Measurements from ENCODE around the gene HAUS7.

Gene HAUS7

GRCh38 chrX:153498453-153498852 lies 28.1 kb upstream of the HAUS7 start:
- DNase-seq, result no peak

DNA sequence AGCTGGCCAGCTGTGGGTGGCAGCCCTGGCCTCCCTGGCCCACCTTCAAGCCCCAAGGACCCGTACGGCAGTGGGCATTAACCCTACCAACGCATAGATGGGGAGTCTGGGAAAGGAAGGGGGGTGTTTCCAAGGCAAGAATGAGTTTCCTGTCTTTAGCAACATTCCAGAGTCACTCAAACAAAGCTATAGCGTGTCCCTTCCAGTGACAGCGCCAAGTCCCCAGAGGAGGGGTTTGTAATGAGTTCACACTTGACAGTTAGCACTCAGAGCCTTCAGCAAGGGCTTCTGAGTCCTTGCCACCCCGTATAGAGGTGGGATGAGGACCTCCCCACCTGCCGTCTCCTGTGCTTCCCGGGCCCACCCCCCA lies 26.2 kb upstream of the HAUS7 start:
- no peak for DNase-seq

DNA sequence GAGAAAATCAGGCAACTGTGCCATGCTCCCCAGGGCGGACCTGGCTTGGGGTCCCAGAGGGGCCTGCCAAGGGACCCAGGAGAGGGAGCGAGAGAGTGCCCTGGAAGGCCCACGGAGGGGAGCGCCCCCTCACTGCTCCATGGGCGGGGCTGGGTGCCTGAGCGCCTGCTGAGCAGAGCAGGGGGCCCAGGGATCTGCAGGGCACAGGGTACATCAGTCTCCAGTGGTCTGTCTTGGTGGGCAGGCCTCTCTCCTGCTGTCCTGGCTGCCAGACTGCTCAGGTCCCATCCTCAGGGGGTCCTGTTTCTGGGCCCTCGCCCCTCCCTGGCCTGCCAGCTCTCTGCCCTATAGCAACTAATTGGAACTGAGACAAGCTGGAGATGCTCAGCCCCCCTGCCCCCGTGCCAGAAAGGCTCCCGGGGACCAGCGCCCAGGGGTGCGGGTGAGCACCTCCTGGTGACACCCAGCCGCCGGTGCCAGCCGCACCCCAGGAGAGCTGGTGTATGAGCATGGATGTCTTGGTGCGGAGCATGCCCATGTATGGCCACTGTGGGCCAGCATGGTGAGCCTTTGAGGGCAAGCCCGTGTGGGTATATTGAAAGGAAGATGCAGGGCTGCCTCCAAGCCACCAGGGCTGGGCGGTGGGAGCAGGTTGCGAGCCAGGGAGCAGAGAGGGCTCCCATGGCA lies 25.7 kb upstream of the HAUS7 start:
- DNase-seq, result no peak

DNA sequence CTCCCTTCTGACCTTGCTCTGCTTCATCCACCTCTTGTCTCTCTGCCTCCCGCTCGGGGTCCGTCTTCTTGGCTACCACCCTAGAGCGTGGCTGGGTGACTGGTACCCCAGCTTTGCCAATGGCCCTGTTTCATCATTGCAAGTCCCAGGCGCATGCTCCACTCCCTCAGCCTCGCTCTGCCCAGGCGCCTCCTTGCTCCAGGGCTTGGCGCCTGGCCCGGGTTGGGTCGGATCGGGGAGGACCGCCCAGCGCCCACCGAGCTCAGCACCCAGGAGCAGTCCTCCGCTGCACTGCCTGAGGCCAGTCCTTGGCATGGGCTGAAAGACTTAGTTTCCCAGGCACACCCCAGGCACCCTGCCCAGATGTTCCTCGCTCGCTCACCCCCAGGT lies 25.0 kb upstream of the HAUS7 start:
- no peak for DNase-seq

- DNase-seq, result peak; percentile 86
These were observed 24.4 kb upstream of the HAUS7 start, which contains the start of gene BGN for GRCh38 chrX:153494541-153495361. Gene BGN, plus strand, starts transcription at chrX:153494980. Its CDS starts 9,652 bp downstream, at chrX:153504632.

DNA sequence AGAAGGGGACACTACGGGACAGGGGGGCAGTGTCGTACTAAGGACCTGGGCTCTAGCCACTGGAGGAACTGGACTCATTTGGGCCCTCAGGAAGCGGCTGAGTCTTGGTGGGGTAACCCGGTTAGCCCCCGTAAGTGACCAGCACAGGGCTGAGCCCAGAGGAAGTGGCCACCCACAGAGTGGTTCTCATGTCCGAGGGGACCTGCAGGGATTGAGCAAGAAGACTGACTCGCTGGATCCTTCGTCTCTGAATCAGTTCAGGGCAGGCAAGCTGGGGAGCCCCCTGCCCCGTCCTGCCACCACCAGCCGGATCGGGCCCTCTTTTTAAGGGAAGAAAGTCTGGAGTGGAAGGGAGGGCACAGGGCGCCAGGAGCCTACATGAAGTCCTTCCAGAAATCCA lies 23.7 kb upstream of the HAUS7 start:
- DNase-seq, result no peak

DNA sequence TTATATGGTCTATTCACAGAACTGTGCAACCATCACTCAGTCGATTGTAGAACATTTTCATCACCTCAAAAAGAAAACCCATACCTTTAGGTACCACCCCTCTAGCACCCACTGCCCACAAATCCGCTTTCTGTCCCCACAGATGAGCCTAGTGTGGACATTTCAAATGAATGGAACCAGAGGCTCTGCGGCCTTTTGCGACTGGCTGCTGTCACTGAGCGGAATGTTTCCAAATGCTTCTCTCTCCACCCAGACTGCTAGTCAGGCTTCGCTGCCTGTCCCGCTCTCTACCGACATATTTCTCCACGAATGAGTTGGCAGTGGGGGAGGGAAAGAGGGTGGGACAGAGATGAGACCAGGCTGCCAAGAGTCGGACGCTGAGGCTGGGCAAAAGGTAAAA lies 22.7 kb upstream of the HAUS7 start:
- no peak for DNase-seq

DNA sequence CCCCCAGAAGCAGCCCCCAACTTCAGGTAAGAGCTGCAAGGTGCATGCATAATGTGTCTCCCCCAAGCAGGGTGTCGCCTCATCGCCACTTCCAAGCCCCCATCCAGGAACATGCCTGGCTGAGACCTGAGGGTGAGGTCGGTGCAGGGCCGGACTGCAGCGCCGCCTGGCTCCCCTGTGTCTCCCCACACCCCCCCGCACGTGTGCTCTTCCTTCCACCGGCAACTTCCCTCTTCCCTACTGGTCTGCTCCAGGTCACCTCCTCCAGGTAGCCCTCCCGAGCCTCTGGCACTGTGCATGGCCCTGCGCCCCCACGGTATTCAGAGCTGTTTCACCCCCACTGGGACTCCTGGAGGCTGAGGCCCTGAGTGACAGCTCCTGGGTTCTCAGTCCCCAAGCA lies 22.2 kb upstream of the HAUS7 start:
- DNase-seq, result no peak

GRCh38 chrX:153491918-153492317 lies 21.5 kb upstream of the HAUS7 start:
- no peak for DNase-seq

DNA sequence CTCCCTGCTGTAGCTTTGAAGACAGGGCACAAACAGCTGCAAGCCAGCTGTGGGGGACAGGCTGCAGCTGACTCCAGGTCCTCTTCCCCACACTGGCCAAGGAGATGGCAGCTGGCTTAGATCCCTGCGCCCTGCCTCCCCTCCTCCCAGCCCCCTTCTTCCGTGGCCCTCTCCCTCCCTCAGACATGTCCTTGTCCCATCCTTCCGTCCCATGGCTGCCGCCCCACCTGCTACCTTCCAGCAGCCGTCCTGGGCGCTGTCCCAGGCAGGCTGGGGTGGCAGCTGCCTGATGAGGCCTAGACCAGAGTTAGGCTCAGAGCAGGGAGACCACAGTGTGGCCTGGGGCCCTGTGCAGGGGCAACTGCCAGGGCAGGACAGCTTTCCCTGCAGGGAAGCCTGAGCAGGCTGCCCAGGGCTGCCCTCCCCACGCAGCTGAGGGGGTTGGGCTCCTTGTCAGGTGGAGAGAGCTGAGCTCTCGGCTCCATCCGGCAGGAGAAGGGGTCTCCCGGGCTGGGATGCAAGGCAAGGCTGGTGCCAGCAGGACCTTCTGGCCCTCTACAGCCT lies 21.1 kb upstream of the HAUS7 start:
- no peak for DNase-seq

DNA sequence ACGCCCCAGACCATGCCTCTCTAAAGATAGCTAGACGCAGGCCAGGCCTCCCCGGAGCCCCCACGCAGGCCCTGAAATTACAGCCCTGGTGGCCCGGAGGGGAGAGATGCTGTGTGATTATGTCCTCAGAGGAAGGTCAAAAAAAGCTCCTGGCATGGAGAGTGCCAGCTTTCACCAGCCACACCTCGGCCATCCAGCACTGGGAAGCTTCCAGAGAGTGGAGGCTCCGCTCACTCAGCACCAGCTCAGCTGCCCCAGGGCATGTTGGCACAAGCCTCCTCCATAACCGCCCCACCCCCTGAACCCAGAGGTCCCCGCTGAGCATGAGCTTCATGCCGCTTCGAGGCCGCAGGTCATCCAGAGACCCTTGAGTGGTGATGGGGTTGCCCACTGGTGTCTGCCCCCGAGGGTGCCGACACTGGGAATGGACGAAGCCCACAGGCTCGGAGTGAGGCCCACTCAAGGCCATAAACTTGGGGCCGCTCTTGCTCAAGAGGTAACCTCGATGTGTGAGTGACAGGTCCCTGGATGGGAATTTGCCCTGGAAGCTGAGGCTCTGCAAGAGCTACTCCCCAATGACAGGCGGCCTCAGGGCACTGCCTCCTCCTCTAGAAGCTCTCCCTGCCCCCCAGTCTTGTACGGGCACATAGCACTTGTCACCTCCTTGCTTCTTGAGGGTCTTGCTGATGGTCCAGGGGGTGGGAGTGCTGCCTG lies 20.0 kb upstream of the HAUS7 start:
- DNase-seq, result no peak

DNA sequence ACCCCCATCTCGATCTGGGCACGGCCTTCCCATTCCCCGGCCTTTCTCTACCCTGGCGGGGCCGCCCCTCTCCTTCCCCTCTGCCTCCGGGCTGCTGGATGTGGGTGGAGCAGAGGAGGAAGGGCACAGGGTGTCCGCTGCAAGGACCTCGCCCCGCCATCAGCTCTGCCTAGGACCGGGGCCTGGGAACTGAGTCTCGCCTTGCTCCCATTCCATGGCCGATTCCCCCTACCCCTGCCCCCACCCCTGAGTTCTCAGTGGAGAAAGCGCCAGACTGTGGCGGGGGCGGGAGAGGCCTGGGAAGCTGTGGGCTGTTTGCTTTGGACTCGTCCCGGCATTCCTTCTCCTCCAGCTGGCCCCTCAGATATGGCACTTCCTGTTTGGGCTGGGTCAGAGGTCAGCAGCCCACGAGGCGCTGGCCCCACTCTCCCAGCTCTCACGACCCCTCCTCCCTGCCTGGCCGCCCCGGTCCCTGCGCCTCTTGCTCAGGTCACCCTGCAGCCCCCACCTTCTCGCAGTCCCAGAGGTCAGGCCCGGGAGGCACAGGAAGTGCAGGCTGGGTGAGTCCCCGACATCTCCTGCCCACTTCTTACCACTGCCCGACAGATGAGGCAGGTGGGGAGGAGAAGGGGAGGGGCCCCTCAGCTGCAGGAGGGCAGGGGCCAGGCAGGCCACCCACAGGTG lies 18.0 kb upstream of the HAUS7 start:
- peak; percentile 70 for DNase-seq

DNA sequence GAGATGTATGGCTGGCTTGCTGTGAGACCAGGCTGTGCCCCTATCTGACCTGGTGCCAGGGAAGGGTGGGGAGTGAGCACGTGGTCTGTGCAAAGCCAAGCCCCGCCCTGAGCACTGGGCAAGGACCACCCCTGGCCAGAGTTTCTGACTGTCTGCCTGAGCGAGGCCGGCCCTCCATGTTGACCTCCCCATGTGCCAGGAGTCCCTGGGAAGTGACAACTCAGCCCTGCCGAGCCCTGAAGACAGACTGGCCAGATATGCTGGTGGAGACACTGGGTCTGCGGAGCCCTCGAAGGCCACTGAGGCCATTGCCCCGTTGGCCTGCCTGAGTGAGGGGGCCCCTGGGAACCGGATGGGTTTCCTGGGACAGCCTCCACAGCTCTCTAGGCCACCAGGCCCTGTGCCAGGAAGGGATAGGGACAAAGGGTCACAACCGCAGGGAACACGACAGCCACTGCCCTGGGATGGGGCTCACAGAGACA lies 17.3 kb upstream of the HAUS7 start:
- no peak for DNase-seq

DNA sequence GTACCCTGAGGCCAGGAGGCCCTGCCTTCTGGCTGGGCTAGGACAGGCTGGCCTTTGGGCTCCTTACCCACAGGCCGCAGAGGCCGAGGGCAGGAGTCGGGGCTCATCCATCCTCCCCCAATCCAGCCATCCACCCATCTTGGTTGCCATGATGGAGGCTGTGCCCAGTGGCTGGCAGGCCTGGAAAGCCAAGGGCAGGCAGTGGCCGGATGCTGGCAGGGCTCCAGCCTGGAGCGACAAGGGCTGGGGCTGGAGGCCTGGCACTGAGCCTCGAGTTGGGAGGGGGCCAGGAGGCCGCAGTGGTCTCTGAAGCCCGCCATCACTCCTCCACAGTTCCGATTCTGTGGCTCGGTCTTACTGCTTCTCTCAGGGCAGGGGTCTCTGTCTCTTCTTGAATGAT lies 15.8 kb upstream of the HAUS7 start:
- no peak for DNase-seq

- no peak for DNase-seq
These were observed 15.2 kb upstream of the HAUS7 start for GRCh38 chrX:153485396-153486080.

DNA sequence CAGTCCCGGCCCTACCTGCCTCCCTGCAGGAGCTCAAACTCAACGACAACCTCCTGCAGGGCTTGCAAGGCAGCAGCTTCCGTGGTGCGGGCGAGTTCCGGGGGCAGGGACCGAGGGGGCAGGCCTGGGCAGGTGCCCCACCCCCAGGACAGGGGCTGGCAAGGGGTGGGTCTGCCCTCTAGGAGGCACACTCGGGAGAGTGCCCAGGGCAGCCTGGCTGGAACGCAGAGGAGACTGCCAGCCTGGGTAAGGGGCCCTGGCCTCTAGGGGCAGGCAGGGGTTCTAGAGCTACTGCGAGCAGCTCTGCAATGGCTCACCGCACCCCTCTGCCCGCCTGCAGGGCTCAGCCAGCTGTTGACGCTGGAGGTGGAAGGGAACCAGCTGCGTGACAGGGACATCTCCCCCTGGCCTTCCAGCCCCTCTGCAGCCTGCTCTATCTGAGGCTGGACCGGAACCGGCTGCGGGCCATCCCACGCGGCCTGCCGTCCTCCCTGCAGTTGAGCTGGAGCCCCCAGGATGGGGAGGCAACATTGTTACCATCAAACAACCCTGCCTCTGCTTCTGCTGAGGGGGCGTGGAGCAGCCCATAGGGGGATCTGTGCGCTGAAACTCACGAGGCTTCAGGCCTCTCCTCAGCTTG lies 12.1 kb upstream of the HAUS7 start:
- no peak for DNase-seq

DNA sequence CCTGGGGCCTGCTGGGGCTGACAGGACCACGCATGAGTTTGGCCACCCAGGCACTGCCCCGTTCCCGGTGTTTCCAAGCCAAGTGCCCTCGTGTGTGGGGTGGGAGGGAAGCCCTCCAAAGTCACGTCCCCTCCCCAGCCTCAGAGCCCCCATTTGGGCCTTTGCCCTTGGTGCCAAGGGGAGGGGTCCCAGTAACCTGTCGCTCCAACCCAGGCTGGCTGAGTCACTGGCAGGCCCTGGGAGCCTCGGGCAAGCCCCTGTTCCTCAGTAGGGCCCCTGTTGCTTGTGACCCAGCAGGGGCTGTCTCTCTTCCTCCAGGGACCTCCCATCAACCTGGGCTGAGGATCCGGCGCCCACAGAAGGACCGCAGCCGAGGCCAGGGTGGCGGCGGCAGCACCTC lies 10.7 kb upstream of the HAUS7 start:
- no peak for DNase-seq

DNA sequence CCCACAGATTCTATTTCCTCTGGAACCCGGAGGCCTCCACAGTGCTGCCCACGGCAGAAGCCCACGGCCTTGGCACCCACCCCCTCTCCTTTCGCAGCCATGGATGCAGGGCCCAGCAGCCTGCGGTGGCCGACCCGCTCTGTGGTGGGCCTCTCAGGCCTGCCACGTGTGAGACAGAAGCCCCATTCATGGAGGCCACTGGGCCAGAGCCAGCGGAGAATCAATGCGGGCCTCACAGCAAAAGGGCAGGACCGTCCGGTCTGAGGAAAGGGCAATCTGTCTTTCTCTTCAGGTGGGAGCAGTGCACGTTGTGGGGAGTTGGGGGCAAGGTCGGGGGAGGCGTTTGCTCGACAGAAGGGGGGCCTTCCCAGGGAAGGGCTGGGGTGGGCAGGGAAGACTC lies 8.4 kb upstream of the HAUS7 start:
- DNase-seq, result no peak

DNA sequence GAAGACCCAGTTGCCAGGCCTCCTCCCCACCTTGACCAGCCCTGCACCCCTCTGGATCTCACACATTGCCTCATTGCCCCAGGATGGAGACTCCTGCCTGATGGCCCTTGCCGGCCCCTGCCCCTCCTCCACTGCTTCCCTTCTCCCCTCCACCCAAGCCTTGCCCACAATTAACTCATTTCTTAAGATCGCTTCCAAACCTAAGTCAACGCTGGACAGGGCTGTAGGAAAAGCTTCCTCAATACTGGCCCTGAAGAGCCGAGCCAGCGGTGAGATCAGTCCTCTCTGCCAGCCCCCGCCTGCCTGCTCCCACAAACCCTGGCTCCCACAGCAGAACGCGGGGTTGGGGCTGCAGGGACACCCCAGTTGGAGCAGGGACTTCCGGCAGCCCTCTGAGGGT lies 7.5 kb upstream of the HAUS7 start:
- no peak for DNase-seq

DNA sequence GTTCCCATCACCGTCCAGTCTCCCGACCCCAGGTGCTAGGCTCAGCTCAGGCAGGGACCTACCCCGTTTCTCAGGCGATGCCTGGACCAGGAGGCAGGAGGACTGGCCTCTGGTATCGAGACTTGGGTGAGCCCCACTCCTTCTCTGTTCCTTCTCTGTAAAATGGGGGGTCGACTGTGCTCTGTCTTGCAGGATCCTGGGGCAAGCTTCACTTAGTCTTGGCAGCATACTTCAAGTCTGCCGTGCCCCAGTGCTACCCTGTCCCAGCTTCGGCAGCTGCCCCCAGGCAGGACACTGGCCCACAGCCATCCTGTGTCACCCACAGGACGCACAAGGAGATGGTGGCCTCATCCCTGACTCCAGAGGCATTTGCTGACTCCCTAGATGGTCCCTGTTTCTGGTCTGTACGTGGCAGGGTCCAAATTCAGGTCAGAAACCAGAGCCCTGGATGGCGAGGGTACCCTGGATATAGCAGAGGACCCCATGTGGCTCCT lies 7.0 kb upstream of the HAUS7 start:
- no peak for DNase-seq

DNA sequence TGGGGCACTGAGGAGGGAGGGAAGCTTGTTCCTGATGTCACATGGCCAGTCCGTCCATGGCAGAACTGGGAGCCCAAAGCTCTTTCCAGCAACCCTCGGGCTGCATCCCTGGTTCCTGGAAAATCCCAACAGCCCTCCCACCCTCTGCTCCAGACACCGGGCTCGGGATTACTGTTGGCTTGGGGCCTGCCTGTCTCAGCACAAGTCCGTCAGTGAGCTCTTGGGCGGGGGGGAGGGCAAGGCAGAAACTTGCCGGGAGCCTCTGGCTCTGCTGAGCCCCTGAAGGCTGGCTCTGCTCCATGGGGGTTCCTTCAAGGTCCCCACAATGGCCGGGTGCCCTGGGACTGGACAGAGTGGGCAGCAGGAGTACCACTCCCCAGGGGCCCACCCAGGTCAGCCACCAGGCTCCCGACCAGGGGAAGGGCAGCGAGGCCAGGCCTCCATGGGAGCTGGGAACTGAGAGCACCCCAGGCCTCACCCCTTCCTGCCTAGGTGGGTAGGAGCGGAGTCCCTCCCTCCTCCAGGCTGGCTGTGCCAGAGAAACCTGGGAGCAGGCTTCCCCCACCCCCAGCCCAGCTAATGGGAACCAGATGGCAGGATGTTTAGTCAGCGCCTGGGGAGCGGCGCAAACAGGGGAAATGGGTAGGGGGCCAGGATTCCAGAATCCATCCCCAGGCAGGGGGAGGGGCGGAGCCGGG lies 6.4 kb upstream of the HAUS7 start:
- peak; percentile 84 for DNase-seq

Data from left hindlimb (tissue), 1 donor.